GM18520 (cell line): ENCODE results near the gene ZNF546.
A peak's percentile ranks its signal among the peaks of the same experiment; 100 is the strongest.
"Not testable (repeated sequence)": the region's sequence is repeated elsewhere in the genome, so short reads cannot be mapped to it uniquely, and the experiment has no call there.

Source experiments
- ATAC-seq: cut with Tn5 transposase; IDR thresholded peaks from one replicate; pipeline ENCODE4 v1.9.1; 2021; ENCODE audit not compliant: unreplicated experiment

The ZNF546 gene

DNA sequence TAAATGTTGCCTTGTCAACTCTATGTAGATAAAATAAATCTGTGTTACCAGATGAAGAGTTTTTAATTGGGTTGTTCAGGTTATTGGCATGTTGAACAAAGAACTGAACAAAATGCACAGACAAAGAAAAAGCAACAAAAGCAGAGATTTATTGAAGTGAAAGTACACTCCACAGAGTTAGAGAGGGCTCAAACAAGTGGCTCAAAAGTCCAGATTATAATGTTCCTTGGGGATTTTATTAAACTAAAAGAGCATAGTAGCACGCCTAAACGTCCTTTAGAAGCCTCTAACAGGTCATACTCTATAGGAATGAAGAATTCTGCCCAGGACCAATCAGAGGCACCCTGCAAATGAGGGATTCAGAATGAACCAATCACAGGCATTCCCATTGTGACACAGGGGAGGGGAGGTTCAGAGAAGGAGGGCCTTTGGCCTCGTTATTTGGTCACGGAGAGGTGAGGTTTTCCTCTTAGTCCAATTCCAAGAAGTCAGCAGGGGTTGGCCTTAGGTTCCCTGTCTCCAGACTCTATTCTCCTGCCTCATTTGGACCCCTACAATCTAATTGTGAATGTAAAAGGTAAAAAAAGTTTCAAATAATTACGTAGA, 13.1 kb upstream of the ZNF546 start:
- no peak for ATAC-seq

DNA sequence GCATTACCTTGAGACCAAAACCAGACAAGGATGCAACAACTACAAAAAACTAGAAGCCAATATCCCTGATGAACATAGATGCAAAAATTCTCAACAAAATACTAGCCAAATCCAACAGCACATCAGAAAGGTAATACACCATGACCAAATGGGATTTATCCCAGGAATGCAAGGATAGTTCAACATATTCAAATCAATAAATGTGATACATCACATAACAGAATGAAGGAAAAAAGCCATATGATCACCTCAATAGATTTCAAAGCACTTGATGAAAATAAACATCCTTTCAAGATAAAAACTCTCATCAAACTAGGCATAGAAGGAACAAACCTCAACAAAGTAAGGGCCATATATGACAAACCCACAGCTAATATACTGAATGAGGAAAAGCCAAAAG, 10.2 kb upstream of the ZNF546 start:
- ATAC-seq, result no peak

DNA sequence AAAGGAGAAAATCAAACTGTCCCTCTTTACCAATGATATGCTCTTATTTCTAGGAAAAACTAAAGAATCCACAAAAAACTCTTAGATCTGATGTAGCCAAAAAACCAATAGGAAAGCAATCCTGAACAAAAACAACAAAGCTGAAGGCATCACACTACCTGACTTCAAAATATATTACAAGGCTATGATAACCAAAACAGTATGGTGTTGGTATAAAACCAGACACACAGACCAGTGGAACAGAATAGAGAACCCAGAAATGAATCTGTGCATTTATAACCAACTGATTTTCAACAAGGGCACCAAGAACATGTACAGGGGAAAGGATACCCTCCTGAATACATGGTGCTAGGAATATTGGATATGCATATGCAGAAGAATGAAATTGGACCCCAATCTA, 9.7 kb upstream of the ZNF546 start:
- ATAC-seq, result no peak

GRCh38 chr19:39987596-39987995, 9.3 kb upstream of the ZNF546 start:
- no peak for ATAC-seq

DNA sequence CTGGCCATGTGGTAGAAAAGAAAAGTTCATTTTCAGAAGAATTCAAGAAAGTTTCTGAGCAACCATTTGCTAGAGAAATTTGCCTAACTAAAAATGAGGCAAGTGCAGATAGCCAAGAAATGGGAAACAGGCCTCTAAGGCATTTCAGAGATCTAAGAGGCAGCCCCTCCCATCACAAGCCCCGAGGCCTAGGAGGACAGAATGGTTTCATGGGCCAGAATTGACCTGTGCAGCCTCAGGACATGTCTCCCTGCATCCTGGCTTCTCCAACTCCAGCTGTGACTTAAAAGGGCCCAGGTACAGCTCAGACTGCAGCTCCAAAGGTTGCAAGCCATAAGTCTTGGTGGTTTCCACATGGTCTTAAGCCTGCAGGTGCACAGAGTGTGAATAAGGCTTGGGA, 3.3 kb upstream of the ZNF546 start:
- no peak for ATAC-seq

DNA sequence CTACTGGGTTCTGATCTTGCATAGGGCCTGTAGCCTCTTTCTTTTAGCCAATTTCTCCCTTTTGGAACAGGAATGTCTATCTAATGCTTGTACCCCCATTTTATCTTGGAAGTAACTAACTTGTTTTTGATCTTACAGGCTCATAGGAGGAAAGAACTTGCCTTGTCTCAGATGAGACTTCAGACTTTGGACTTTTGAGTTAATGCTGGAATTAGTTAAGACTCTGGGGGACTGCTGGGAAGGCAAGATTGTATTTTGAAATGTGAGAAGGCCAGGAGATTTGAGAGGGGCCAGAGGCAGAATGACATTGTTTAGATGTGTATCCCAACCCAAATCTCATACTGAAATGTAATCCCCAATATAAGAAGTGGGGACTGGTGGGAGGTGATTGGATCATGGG, 2.5 kb upstream of the ZNF546 start:
- no peak for ATAC-seq

DNA sequence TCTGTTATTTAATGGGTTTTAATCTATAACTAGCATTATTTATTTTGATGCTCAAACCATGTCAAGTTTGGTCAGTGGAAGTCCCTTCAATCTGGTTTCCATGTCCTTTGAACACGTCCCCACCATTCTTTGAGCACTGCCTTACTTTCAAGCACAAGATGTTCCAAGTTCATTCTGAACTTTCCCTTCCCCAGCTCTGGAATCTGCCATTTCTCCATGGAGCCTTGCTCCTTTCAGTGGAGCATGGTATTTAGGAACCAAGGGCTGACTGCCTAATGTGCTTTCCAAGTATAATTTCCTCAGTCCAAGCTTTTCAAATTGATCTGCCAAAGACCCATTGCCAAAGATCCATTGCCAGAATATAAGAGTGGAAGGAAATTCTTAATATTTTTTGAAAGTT, 1.1 kb upstream of the ZNF546 start:
- ATAC-seq, result no peak

DNA sequence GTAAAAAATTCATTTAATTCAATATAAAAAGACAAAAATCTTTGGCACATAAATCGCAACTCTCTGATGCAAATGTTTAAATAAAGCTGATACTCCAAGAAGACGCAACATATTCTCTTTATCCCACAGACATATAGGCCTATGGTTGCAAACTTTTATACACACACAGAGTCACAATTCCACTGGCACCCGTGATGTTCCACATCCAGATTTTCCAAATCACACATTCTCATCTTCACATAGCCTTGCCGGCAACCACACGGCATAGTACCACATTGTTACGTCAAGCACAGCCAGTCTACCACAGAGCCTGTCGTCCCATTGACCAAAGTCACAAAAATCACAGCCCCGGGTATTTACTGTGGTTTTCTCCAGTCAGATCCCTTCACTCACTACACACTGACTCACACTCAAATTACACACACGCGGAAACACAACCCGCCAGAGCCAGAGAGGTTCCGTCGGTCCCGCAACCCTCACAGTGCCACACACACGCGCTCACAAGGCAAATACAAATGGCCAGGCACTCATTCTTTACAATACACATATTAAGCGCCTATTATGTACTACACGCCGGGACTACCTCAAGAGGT, 546 bp upstream of the ZNF546 start:
- ATAC-seq, result peak; percentile 11

- ATAC-seq, result no peak
These were observed 867 bp downstream of the ZNF546 start for GRCh38 chr19:39997638-39998216.

DNA sequence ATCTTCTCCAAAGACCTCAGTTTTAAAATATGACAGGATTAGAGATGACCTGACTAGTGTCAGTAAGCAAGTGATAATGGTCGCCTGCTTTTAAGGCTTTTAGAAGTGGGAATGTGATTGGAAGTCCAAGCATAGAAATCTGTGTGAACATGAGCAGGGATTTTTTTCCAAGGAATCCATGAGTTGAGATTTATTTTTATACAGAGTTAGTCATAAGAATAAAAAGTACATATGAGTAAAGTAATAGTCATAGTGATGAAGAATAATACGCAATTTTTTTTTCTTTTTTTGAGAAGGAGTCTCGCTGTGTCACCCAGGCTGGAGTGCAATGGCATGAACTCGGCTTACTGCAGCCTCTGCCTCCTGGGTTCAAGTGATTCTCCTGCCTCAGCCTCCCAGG, 1.6 kb downstream of the ZNF546 start:
- no peak for ATAC-seq

GRCh38 chr19:40005691-40006272, 8.9 kb downstream of the ZNF546 start:
- no peak for ATAC-seq

- no peak for ATAC-seq
These were observed 9.4 kb downstream of the ZNF546 start for GRCh38 chr19:40006273-40006691.

GRCh38 chr19:40009674-40010073, 12.8 kb downstream of the ZNF546 start:
- ATAC-seq, result no peak

- ATAC-seq, result no peak
These were observed 17.1 kb downstream of the ZNF546 start for GRCh38 chr19:40013991-40014390.

GRCh38 chr19:40023969-40024368, 27.1 kb downstream of the ZNF546 start:
- ATAC-seq, result no peak

DNA sequence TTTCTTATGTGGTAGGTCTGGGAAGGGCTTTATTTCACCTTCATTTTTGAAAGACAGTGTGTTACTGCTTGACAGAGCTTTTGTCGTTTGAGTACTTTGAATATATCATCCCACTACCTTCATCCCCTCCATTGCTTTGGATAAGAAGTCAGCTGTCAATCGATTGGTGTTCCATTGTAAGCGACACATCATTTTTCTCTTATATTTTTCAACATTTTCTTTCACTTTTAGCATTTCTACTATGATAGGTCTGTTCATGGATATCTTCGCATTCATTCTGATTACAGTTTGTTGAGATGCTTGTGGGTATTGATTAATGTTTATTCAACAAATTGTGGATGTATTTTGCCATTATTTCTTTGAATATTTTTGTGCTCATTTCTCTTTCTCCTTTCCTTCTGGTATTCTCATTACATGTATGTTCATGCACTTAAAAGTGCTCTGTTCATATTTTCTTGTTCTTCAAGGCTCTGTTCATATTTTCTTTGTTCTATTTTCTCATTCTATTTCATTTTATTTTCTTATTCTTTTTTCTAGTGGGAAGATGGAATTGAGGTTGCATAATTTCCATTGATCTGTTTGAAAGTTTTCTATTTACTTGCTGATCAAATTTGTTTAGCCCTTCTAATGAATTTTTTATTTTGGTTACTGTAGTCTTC, 29.2 kb downstream of the ZNF546 start:
- no peak for ATAC-seq

DNA sequence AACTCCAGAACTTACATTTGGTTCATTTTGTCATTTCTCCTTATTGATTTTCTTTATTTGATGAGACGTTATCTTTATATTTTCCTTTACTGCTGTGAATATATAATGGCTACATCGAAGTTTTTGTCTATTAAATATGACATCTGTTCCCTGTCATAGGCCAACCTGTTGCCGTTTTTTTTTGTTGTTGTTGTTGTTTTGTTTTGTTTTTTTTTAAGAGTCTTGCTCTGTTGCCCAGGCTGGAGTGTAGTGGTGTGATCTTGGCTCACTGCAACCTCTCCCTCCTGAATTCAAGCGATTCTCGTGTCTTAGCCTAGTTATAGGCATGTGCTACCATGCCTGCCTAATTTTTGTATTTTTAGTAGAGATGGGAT, 29.7 kb downstream of the ZNF546 start:
- ATAC-seq, result no peak

- no peak for ATAC-seq
These were observed 37.2 kb downstream of the ZNF546 start for GRCh38 chr19:40033989-40034560.

DNA sequence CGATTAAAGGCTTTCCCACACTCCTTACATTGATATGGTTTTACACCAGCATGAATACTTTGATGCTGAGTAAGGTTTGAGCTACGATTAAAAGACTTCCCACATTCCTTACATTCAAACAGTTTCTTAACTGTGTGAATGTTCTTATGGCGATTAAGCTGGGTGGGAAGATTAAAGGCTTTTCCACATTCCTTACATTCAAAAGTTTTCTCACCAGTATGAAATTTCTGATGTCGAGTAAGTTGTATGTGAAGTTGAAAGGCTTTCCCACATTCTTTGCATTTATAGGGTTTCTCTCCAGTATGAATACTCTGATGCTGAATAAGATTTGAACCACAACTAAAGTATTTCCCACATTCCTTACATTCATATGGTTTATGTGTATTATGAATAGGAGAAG, 39.1 kb downstream of the ZNF546 start:
- ATAC-seq, result no peak

DNA sequence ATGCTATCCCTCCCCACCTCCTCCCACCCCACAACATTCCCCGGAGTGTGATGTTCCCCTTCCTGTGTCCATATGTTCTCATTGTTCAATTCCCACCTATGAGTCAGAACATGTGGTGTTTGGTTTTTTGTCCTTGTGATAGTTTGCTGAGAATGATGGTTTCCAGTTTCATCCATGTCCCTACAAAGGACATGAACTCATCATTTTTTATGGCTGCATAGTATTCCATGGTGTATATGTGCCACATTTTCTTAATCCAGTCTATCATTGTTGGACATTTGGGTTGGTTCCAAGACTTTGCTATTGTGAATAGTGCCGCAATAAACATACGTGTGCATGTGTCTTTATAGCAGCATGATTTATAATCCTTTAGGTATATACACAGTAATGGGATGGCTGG, 41.2 kb downstream of the ZNF546 start:
- not testable (repeated sequence) for ATAC-seq

- ATAC-seq, result not testable (repeated sequence)
These were observed 44.9 kb downstream of the ZNF546 start for GRCh38 chr19:40041718-40042117.

GRCh38 chr19:40053491-40053890, 56.6 kb downstream of the ZNF546 start:
- no peak for ATAC-seq
